Measurements from ENCODE around the gene SGK1.
"Not testable (repeated sequence)": the region's sequence is repeated elsewhere in the genome, so short reads cannot be mapped to it uniquely, and the experiment has no call there.

The SGK1 gene

GRCh38 chr6:134307075-134307474 is 10.8 kb downstream of the SGK1 start:
- Histone ChIP-seq H3K4me1 (ENCODE audit: control insufficient read depth, insufficient read depth, low read length) (no peaks in the 10 kb centered on the region), H3K4me3 (ENCODE audit: insufficient read depth, low read depth, low read length) (no peak overlapping the region)

GRCh38 chr6:134304381-134304780 is 13.5 kb downstream of the SGK1 start:
- H3K27ac ChIP-seq (ENCODE audit: insufficient read depth, low read depth, low read length, poor library complexity, severe bottlenecking); H3K9me3 ChIP-seq (ENCODE audit: control insufficient read depth, low read length); H3K4me3 ChIP-seq (ENCODE audit: insufficient read depth, low read depth, low read length); H3K36me3 ChIP-seq (ENCODE audit: control insufficient read depth, insufficient read depth, low read length); H3K27me3 ChIP-seq (ENCODE audit: control insufficient read depth, insufficient read depth, low read length, poor library complexity, severe bottlenecking); H3K4me1 ChIP-seq (ENCODE audit: control insufficient read depth, insufficient read depth, low read length): not testable (repeated sequence)
- 86 to 91% methylated on average over 6 of the region's 6 CpGs for WGBS, 2 experiments

More at GRCh38 chr6:134307075-134307474, 10.8 kb downstream of the SGK1 start:
- Histone ChIP-seq H3K27ac (ENCODE audit: insufficient read depth, low read depth, low read length, poor library complexity, severe bottlenecking) (no peak overlapping the region), H3K9me3 (ENCODE audit: control insufficient read depth, low read length) (no peaks in the 10 kb centered on the region), H3K36me3 (ENCODE audit: control insufficient read depth, insufficient read depth, low read length) (no peaks in the 10 kb centered on the region), H3K27me3 (ENCODE audit: control insufficient read depth, insufficient read depth, low read length, poor library complexity, severe bottlenecking) (no peaks in the 10 kb centered on the region)
- WGBS, 2 experiments: 90% methylated on average over 6 of the region's 6 CpGs

- H3K4me1 ChIP-seq (ENCODE audit: control insufficient read depth, insufficient read depth, low read length): no peaks in the 10 kb centered on the region
- H3K36me3 ChIP-seq (ENCODE audit: control insufficient read depth, insufficient read depth, low read length): no peaks in the 10 kb centered on the region
- H3K27me3 ChIP-seq (ENCODE audit: control insufficient read depth, insufficient read depth, low read length, poor library complexity, severe bottlenecking): no peaks in the 10 kb centered on the region
- no peak overlapping the region for H3K4me3 ChIP-seq (ENCODE audit: insufficient read depth, low read depth, low read length)
- WGBS, 2 experiments: 86 to 93% methylated on average over 6 of the region's 6 CpGs
- H3K9me3 ChIP-seq (ENCODE audit: control insufficient read depth, low read length): no peaks in the 10 kb centered on the region
- H3K27ac ChIP-seq (ENCODE audit: insufficient read depth, low read depth, low read length, poor library complexity, severe bottlenecking): no peak overlapping the region
These were observed 14.0 kb downstream of the SGK1 start for GRCh38 chr6:134303891-134304290.

- no peak overlapping the region for H3K27ac ChIP-seq (ENCODE audit: insufficient read depth, low read depth, low read length, poor library complexity, severe bottlenecking)
- H3K27me3 ChIP-seq (ENCODE audit: control insufficient read depth, insufficient read depth, low read length, poor library complexity, severe bottlenecking): no peaks in the 10 kb centered on the region
- H3K36me3 ChIP-seq (ENCODE audit: control insufficient read depth, insufficient read depth, low read length): no peaks in the 10 kb centered on the region
- no peaks in the 10 kb centered on the region for H3K9me3 ChIP-seq (ENCODE audit: control insufficient read depth, low read length)
- no peaks in the 10 kb centered on the region for H3K4me1 ChIP-seq (ENCODE audit: control insufficient read depth, insufficient read depth, low read length)
- 87 to 97% methylated on average over 3 of the region's 3 CpGs for WGBS, 2 experiments
- H3K4me3 ChIP-seq (ENCODE audit: insufficient read depth, low read depth, low read length): no peak overlapping the region
These were observed 18.7 kb downstream of the SGK1 start for GRCh38 chr6:134299236-134299635.

- no peaks in the 10 kb centered on the region for H3K27me3 ChIP-seq (ENCODE audit: control insufficient read depth, insufficient read depth, low read length, poor library complexity, severe bottlenecking)
- H3K27ac ChIP-seq (ENCODE audit: insufficient read depth, low read depth, low read length, poor library complexity, severe bottlenecking): no peak overlapping the region
- H3K4me3 ChIP-seq (ENCODE audit: insufficient read depth, low read depth, low read length): no peak overlapping the region
- no peaks in the 10 kb centered on the region for H3K4me1 ChIP-seq (ENCODE audit: control insufficient read depth, insufficient read depth, low read length)
- no peaks in the 10 kb centered on the region for H3K9me3 ChIP-seq (ENCODE audit: control insufficient read depth, low read length)
- 94 to 96% methylated on average over 7 of the region's 7 CpGs for WGBS, 2 experiments
- no peaks in the 10 kb centered on the region for H3K36me3 ChIP-seq (ENCODE audit: control insufficient read depth, insufficient read depth, low read length)
These were observed 21.1 kb downstream of the SGK1 start for GRCh38 chr6:134296762-134297161.

- no peaks in the 10 kb centered on the region for H3K4me1 ChIP-seq (ENCODE audit: control insufficient read depth, insufficient read depth, low read length)
- H3K4me3 ChIP-seq (ENCODE audit: insufficient read depth, low read depth, low read length): no peak overlapping the region
- H3K27me3 ChIP-seq (ENCODE audit: control insufficient read depth, insufficient read depth, low read length, poor library complexity, severe bottlenecking): no peaks in the 10 kb centered on the region
- no peaks in the 10 kb centered on the region for H3K36me3 ChIP-seq (ENCODE audit: control insufficient read depth, insufficient read depth, low read length)
- H3K27ac ChIP-seq (ENCODE audit: insufficient read depth, low read depth, low read length, poor library complexity, severe bottlenecking): no peak overlapping the region
- WGBS, 2 experiments: 89 to 92% methylated on average over 6 of the region's 6 CpGs
- no peaks in the 10 kb centered on the region for H3K9me3 ChIP-seq (ENCODE audit: control insufficient read depth, low read length)
These were observed 21.9 kb downstream of the SGK1 start for GRCh38 chr6:134295953-134296553.

- H3K27ac ChIP-seq (ENCODE audit: insufficient read depth, low read depth, low read length, poor library complexity, severe bottlenecking): no peak overlapping the region
- no peaks in the 10 kb centered on the region for H3K36me3 ChIP-seq (ENCODE audit: control insufficient read depth, insufficient read depth, low read length)
- 93 to 95% methylated on average over 3 of the region's 3 CpGs for WGBS, 2 experiments
- H3K4me1 ChIP-seq (ENCODE audit: control insufficient read depth, insufficient read depth, low read length): no peaks in the 10 kb centered on the region
- no peaks in the 10 kb centered on the region for H3K9me3 ChIP-seq (ENCODE audit: control insufficient read depth, low read length)
- H3K27me3 ChIP-seq (ENCODE audit: control insufficient read depth, insufficient read depth, low read length, poor library complexity, severe bottlenecking): no peaks in the 10 kb centered on the region
- H3K4me3 ChIP-seq (ENCODE audit: insufficient read depth, low read depth, low read length): no peak overlapping the region
These were observed 24.2 kb downstream of the SGK1 start for GRCh38 chr6:134293659-134294161.

GRCh38 chr6:134291156-134291555 is 26.8 kb downstream of the SGK1 start:
- no peak overlapping the region for H3K27ac ChIP-seq (ENCODE audit: insufficient read depth, low read depth, low read length, poor library complexity, severe bottlenecking)
- H3K4me1 ChIP-seq (ENCODE audit: control insufficient read depth, insufficient read depth, low read length): no peaks in the 10 kb centered on the region
- 93 to 95% methylated on average over 4 of the region's 4 CpGs for WGBS, 2 experiments
- H3K4me3 ChIP-seq (ENCODE audit: insufficient read depth, low read depth, low read length): no peak overlapping the region
- H3K9me3 ChIP-seq (ENCODE audit: control insufficient read depth, low read length): no peaks in the 10 kb centered on the region
- no peaks in the 10 kb centered on the region for H3K27me3 ChIP-seq (ENCODE audit: control insufficient read depth, insufficient read depth, low read length, poor library complexity, severe bottlenecking)
- H3K36me3 ChIP-seq (ENCODE audit: control insufficient read depth, insufficient read depth, low read length): no peaks in the 10 kb centered on the region

GRCh38 chr6:134289204-134289575 is 28.7 kb downstream of the SGK1 start:
- Histone ChIP-seq H3K9me3 (ENCODE audit: control insufficient read depth, low read length) (no peaks in the 10 kb centered on the region), H3K4me1 (ENCODE audit: control insufficient read depth, insufficient read depth, low read length) (no peaks in the 10 kb centered on the region), H3K27ac (ENCODE audit: insufficient read depth, low read depth, low read length, poor library complexity, severe bottlenecking) (no peak overlapping the region), H3K36me3 (ENCODE audit: control insufficient read depth, insufficient read depth, low read length) (no peaks in the 10 kb centered on the region), H3K4me3 (ENCODE audit: insufficient read depth, low read depth, low read length) (no peak overlapping the region), H3K27me3 (ENCODE audit: control insufficient read depth, insufficient read depth, low read length, poor library complexity, severe bottlenecking) (no peaks in the 10 kb centered on the region)
- 100% methylated on average over 1 of the region's 1 CpG; no CpG with 5 or more reads in 1 of the 2 experiments for WGBS, 2 experiments

- Histone ChIP-seq H3K27ac (ENCODE audit: insufficient read depth, low read depth, low read length, poor library complexity, severe bottlenecking) (no peak overlapping the region), H3K4me3 (ENCODE audit: insufficient read depth, low read depth, low read length) (no peak overlapping the region), H3K4me1 (ENCODE audit: control insufficient read depth, insufficient read depth, low read length) (no peaks in the 10 kb centered on the region)
These were observed 29.2 kb downstream of the SGK1 start for GRCh38 chr6:134288538-134289203.

More at GRCh38 chr6:134288538-134289203, 29.2 kb downstream of the SGK1 start:
- no peaks in the 10 kb centered on the region for H3K36me3 ChIP-seq (ENCODE audit: control insufficient read depth, insufficient read depth, low read length)
- no peaks in the 10 kb centered on the region for H3K9me3 ChIP-seq (ENCODE audit: control insufficient read depth, low read length)
- WGBS, 2 experiments: 93 to 100% methylated on average over 3 of the region's 3 CpGs
- no peaks in the 10 kb centered on the region for H3K27me3 ChIP-seq (ENCODE audit: control insufficient read depth, insufficient read depth, low read length, poor library complexity, severe bottlenecking)

Measured in ectodermal cell (in vitro differentiated cells).